Endothelial cell of umbilical vein (primary cell): ENCODE data around the gene SPATA33. TPM values are rescaled to one million over a fixed set of nuclear protein-coding genes. Genes with fewer than 3 reads are reported as not detected.

Source experiments
- BruUV-seq: library from RNA; stranded (reverse); fragments of 400-500 nt; replicated peaks from 2 replicates; lab custom pipeline; 2021; lab: Mats Ljungman, UMichigan
- CTCF ChIA-PET: fragments of 300-600, 350-600 bp; sonication (Branson Sonifier 250); formaldehyde crosslinking; loops from one replicate; lab custom pipeline; 2021; ENCODE audit warnings: antibody characterized with exemption, inconsistent platforms; lab: Charles Lee
- POLR2A ChIA-PET: fragments of 300-600, 350-600 bp; sonication (Branson Sonifier 250); formaldehyde crosslinking; loops from one replicate; lab custom pipeline; 2021; ENCODE audit warnings: antibody characterized with exemption, inconsistent platforms; lab: Charles Lee
- DNase-seq: peaks from one replicate; pipeline ENCODE4 v3.0.0-alpha.2; 2011; ENCODE audit warnings: low read depth, low spot score
- FAIRE-seq: peaks from 2 replicates; lab custom pipeline; 2011; peaks lifted over from hg19 to GRCh38; lab: Jason Lieb, UNC
- H2AFZ ChIP-seq: 2 replicates; pipeline ENCODE4 v1.6.0; 2012; ENCODE audit warnings: low read depth, low read length, control low read depth, inconsistent platforms
- H3K27ac ChIP-seq: 2 replicates; pipeline ENCODE4 v1.5.1; 2011; ENCODE audit warnings: low read depth, mild to moderate bottlenecking, control low read depth, low read length, moderate library complexity; ENCODE audit not compliant: insufficient read depth
- H3K27me3 ChIP-seq, 2 experiments: 2 replicates each; pipeline versions ENCODE4 v1.6.0 to v1.6.1; 2011; ENCODE audit warnings: low read length in 2 of 2, mixed read lengths in 1 of 2; ENCODE audit not compliant: control insufficient read depth in 2 of 2, insufficient read depth in 2 of 2
- H3K36me3 ChIP-seq, 2 experiments: 2 replicates in 1 of 2; 3 replicates in 1 of 2; pipeline ENCODE4 v1.5.1; 2011; ENCODE audit warnings: low read length in 2 of 2, mild to moderate bottlenecking in 1 of 2, moderate library complexity in 1 of 2; ENCODE audit not compliant: control insufficient read depth in 2 of 2, insufficient read depth in 2 of 2; ENCODE audit errors: extremely low read depth in 1 of 2
- H3K4me1 ChIP-seq: 3 replicates; pipeline ENCODE4 v1.5.1; 2011; ENCODE audit warnings: mild to moderate bottlenecking, low read length; ENCODE audit not compliant: control insufficient read depth, insufficient read depth; ENCODE audit errors: extremely low read depth
- H3K4me2 ChIP-seq: 2 replicates; pipeline ENCODE4 v1.6.1; 2011; ENCODE audit warnings: low read length, control low read depth, mixed read lengths; ENCODE audit not compliant: insufficient read depth
- H3K4me3 ChIP-seq, 3 experiments: fragments of 200-600 bp in 1 of 3; sonication (generic), shearing (Covaris generic) in 1 of 3; replicated peaks in 1 of 3; 2 replicates each; pipeline ENCODE4 v1.5.1; 2011 to 2016; ENCODE audit warnings: control low read depth in 3 of 3, low read length in 3 of 3, mild to moderate bottlenecking in 2 of 3, inconsistent platforms in 1 of 3, low read depth in 1 of 3, moderate library complexity in 1 of 3; ENCODE audit not compliant: insufficient read depth in 1 of 3
- H3K79me2 ChIP-seq: 2 replicates; pipeline ENCODE4 v1.6.0; 2012; ENCODE audit warnings: low read length, inconsistent platforms; ENCODE audit not compliant: control insufficient read depth, insufficient read depth
- H3K9ac ChIP-seq: replicated peaks from 2 replicates; pipeline ENCODE3; 2011; ENCODE audit warnings: low read length, control low read depth; ENCODE audit not compliant: insufficient read depth; ENCODE audit errors: extremely low read depth
- H3K9me1 ChIP-seq: replicated peaks from 3 replicates; pipeline ENCODE4 v1.6.0; 2011; ENCODE audit warnings: mild to moderate bottlenecking, low read length; ENCODE audit not compliant: control insufficient read depth, insufficient read depth; ENCODE audit errors: extremely low read depth
- H3K9me3 ChIP-seq: replicated peaks from 2 replicates; pipeline ENCODE4 v1.5.1; 2012; ENCODE audit warnings: low read length, inconsistent platforms; ENCODE audit not compliant: control insufficient read depth, insufficient read depth
- H4K20me1 ChIP-seq: replicated peaks from 2 replicates; pipeline ENCODE3; 2011; ENCODE audit warnings: mild to moderate bottlenecking, low read length; ENCODE audit not compliant: control insufficient read depth, insufficient read depth; ENCODE audit errors: extremely low read depth
- EZH2 ChIP-seq: IDR thresholded peaks from 2 replicates; pipeline ENCODE4 v1.6.1; 2012; ENCODE audit warnings: borderline replicate concordance, low read depth, mild to moderate bottlenecking, moderate library complexity, low read length, inconsistent platforms; ENCODE audit not compliant: severe bottlenecking
- FOS ChIP-seq: IDR thresholded peaks from 2 replicates; pipeline ENCODE4 v1.6.1; 2011; ENCODE audit warnings: mild to moderate bottlenecking, low read length, moderate library complexity, borderline replicate concordance; ENCODE audit not compliant: insufficient read depth
- GATA2 ChIP-seq: IDR thresholded peaks from 2 replicates; pipeline ENCODE4 v1.7.0; 2011; ENCODE audit warnings: low read depth, mild to moderate bottlenecking, moderate library complexity, mixed read lengths, low read length; ENCODE audit not compliant: insufficient read length, insufficient read depth
- JUN ChIP-seq: IDR thresholded peaks from 2 replicates; pipeline ENCODE4 v1.6.1; 2011; ENCODE audit warnings: borderline replicate concordance, low read depth; ENCODE audit not compliant: insufficient read length, insufficient read depth
- MYC ChIP-seq: IDR thresholded peaks from one replicate; pipeline ENCODE4 v1.6.1; 2011; ENCODE audit warnings: mild to moderate bottlenecking, low read depth, low read length
- POLR2A ChIP-seq: IDR thresholded peaks from 2 replicates; pipeline ENCODE4 v1.6.1; 2012; ENCODE audit warnings: low read depth, mild to moderate bottlenecking, control low read depth, low read length
- POLR2AphosphoS5 ChIP-seq: IDR thresholded peaks from 2 replicates; pipeline ENCODE4 v1.6.1; 2012; ENCODE audit warnings: low read depth, mild to moderate bottlenecking, control low read depth, low read length, moderate library complexity; ENCODE audit not compliant: insufficient read depth
- dilution Hi-C: fragments of 300-500 bp; cut with MboI; formaldehyde crosslinking; loops from one replicate; pipeline ENCODE4 v1.15.0; 2019; ENCODE audit warnings: low sequenced_read_pairs; ENCODE audit not compliant: extremely low pct_ligation_motif_present
- intact Hi-C: fragments of 100-400 bp; cut with micrococcal nuclease; formaldehyde crosslinking; loops from one replicate; pipeline ENCODE4 v1.10.0; 2022
- polyA plus RNA-seq, 4 experiments: library from polyadenylated mRNA; depleted of rRNA in 3 of 4; stranded (reverse) in 3 of 4; unstranded in 1 of 4; fragments of >200 nt; gene quantifications; 2 replicates each; pipeline versions ENCODE4 v1.2.1 to v1.2.3, GENCODE V29; 2011 to 2012; ENCODE audit warnings: missing spikeins in 1 of 4
- total RNA-seq: library from RNA; stranded (reverse); gene quantifications from 2 replicates; pipeline ENCODE4 v1.2.3, GENCODE V29; 2021
- TF ChIP-seq, protein P1 (sequence below): IDR thresholded peaks from 2 replicates; pipeline ENCODE4 v1.6.1; 2011; ENCODE audit not compliant: insufficient read depth, insufficient read length

SPATA33 gene
- total and polyA plus RNA-seq, 2 donors (not counting 3 experiments of a cell fraction or from before 2014, with no cell fraction given), result 3.5 to 11.4 TPM

DNA sequence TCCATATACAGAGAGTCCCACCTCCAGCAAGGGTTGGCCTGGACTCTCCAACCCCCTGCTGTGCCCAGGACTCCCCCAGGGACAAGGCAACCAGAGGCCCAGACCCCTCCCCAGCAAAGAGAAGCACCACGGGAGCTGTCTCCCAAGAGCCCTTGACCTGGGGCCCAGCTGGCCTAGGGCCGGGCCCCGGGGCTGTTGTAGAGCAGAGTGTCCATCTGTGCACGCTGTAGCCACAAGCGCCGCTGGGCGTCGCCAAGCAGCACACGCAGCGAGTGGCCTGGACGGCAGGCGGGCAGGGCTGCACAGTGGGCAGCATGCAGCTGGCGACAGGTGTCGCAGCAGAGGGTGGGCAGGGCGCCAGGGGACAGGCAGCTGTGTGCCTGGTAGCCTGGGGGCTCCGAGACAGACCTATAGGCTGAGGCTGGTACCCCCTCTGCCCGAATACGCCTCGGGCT lies 39.6 kb downstream of the SPATA33 start:
- H3K9me1 ChIP-seq, result no peaks in the 10 kb centered on the region
- H3K4me3 ChIP-seq, result no peak overlapping the region
- H3K9ac ChIP-seq, result no peak overlapping the region
- H3K79me2 ChIP-seq, result no peaks in the 10 kb centered on the region
- no peaks in the 10 kb centered on the region for H3K27me3 ChIP-seq
- no peak for DNase-seq
- dilution Hi-C loops, result no loop called here
- TF ChIP-seq POLR2A, result no peak
- no peak for TF ChIP-seq FOS
- no peak for TF ChIP-seq EZH2
- TF ChIP-seq MYC, result no peak
- TF ChIP-seq GATA2, result no peak
- TF ChIP-seq, protein P1, sequence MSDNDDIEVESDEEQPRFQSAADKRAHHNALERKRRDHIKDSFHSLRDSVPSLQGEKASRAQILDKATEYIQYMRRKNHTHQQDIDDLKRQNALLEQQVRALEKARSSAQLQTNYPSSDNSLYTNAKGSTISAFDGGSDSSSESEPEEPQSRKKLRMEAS, result no peak
- no peak for TF ChIP-seq POLR2AphosphoS5
- no peak for TF ChIP-seq JUN
- POLR2A ChIA-PET, result no interaction called here
- intact Hi-C loops, result no loop called here
- H2AFZ ChIP-seq, result no peak overlapping the region
- BruUV-seq, result no TSS peak
- FAIRE-seq, result no peak
- no peaks in the 10 kb centered on the region for H4K20me1 ChIP-seq
- peaks cover 0 to 24% of the 10 kb centered on the region in 2 experiments for H3K36me3 ChIP-seq
- H3K9me3 ChIP-seq, result no peaks in the 10 kb centered on the region
- no peak overlapping the region for H3K4me2 ChIP-seq
- CTCF ChIA-PET, result interaction anchor here (2.0 kb wide), 1 partner anchor 9 kb away, joined by 5 read pairs; no protein-coding TSS in a partner anchor
- no peak overlapping the region for H3K27ac ChIP-seq
- peaks cover 9% of the 10 kb centered on the region for H3K4me1 ChIP-seq
